ENCODE results near the gene CHRDL2.

Gene CHRDL2

DNA sequence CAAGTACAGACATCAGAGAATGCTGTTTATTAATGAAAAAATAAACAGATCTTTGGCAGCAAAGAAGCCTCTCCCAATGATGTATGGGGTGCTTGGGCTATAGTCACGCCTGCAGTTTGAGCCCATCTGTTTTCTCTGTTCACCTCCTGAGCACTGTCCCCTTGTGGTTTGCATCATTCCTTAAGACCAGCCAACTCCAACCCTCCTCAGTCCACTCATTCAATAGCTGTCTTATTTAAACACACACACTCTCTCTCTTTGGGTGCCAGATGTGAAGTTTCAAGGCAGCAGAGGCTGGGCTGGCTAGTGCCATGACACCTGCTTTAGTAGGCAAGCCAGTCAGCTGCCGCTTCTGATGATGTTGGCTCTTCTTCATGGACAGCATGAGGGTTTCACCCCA is 80.7 kb downstream of the CHRDL2 start:
- no peak overlapping the region for H3K4me3 ChIP-seq (ENCODE audit: low read length)
- DNase-seq (ENCODE audit: low read depth): no peak
- TF ChIP-seq, protein P1, sequence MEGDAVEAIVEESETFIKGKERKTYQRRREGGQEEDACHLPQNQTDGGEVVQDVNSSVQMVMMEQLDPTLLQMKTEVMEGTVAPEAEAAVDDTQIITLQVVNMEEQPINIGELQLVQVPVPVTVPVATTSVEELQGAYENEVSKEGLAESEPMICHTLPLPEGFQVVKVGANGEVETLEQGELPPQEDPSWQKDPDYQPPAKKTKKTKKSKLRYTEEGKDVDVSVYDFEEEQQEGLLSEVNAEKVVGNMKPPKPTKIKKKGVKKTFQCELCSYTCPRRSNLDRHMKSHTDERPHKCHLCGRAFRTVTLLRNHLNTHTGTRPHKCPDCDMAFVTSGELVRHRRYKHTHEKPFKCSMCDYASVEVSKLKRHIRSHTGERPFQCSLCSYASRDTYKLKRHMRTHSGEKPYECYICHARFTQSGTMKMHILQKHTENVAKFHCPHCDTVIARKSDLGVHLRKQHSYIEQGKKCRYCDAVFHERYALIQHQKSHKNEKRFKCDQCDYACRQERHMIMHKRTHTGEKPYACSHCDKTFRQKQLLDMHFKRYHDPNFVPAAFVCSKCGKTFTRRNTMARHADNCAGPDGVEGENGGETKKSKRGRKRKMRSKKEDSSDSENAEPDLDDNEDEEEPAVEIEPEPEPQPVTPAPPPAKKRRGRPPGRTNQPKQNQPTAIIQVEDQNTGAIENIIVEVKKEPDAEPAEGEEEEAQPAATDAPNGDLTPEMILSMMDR (conservative IDR thresholded peaks at IDR 0.05; ENCODE audit: low read depth, low read length): no peak

DNA sequence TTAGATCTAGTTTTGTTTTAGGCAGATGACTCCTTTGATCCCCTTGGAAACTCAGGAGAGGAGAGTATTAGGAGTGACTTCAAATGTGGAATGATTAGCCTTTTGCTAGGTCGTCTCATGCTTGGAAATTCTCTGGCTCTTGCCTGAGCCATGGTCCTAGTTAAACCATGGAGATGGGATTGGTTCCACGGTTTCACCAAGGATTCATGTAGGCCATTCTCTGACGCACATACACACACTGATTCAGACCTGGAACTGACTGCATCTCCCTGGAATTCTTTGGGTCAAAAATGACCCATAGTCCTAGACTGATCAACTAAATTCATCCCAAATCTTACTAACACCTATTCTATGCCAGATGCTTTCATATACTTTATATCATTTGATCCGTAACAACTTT is 82.3 kb downstream of the CHRDL2 start:
- no peak overlapping the region for H3K4me3 ChIP-seq (ENCODE audit: low read length)
- no peak for DNase-seq (ENCODE audit: low read depth)
- TF ChIP-seq, protein P1 (conservative IDR thresholded peaks at IDR 0.05; ENCODE audit: low read depth, low read length): no peak

DNA sequence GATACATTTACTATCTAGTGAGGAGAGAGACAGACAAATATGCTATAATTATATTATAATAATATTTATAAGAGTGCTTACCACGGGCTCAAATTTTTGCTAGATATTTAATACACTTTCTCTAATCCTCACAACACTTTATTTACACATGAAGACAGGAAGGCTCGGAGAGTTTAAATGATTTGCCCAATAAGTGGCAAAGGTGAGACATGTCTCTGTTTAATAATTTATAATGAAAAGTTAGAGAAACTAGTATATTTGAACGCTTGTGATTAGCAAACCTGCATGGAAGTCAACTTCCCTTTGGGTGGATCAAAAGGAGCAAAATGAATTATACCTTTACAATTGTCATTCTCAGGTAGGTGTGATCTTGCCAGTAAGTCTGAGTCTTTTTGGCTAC is 83.4 kb downstream of the CHRDL2 start:
- TF ChIP-seq, protein P1 (conservative IDR thresholded peaks at IDR 0.05; ENCODE audit: low read depth, low read length): no peak
- DNase-seq (ENCODE audit: low read depth): no peak
- no peak overlapping the region for H3K4me3 ChIP-seq (ENCODE audit: low read length)

DNA sequence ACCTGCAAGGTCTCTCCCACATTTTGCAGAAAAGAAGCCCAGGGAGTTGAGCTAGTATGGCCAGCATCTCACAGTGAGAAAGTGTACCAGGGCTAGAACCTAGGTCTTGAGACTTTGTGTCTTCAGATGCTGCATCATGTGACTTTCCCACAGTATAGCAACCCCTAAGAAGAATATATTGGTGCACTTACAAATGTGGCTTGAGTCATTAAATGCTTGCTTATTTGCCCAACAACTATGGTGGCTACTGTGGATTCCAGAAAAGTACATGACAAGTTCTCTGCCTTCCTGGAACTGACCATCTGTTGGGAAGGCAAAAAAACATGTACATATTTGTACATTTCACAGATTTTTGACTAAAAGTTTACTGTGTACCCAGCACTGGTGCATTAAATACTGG is 83.8 kb downstream of the CHRDL2 start:
- DNase-seq (ENCODE audit: low read depth): no peak
- H3K4me3 ChIP-seq (ENCODE audit: low read length): no peak overlapping the region
- TF ChIP-seq, protein P1 (conservative IDR thresholded peaks at IDR 0.05; ENCODE audit: low read depth, low read length): no peak

DNA sequence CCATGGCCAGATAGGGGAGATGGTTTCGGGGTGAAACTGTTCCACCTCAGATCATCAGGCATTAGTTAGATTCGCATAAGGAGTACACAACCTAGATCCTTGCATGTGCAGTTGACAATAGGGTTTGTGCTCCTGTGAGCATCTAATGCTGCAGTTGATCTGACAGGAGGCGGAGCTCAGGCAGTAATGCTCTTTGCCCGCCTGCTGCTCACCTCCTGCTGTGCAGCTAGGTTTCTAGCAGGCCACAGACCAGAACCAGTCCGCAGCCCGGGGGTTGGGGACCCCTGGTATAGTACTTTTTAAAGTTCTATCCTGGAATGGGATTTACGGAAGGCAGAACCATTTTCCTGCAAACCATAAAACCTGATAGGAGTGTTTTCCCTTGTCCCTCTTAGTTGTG is 84.3 kb downstream of the CHRDL2 start:
- TF ChIP-seq, protein P1 (conservative IDR thresholded peaks at IDR 0.05; ENCODE audit: low read depth, low read length): no peak
- DNase-seq (ENCODE audit: low read depth): no peak
- H3K4me3 ChIP-seq (ENCODE audit: low read length): no peak overlapping the region
